GM23248 (cell line): Measurements from ENCODE around the gene CPNE5. TPM values are rescaled to one million over a fixed set of nuclear protein-coding genes. Genes with fewer than 3 reads are reported as not detected.

ENCODE experiments used
- DNase-seq: peaks from one replicate; pipeline ENCODE4 v3.0.0-alpha.2; 2015
- H2AFZ ChIP-seq: fragments of 200-600 bp; sonication (generic); 2 replicates; pipeline ENCODE4 v1.6.1; 2016; ENCODE audit warnings: antibody characterized with exemption
- H3F3A ChIP-seq: fragments of 200-600 bp; sonication (generic); 2 replicates; pipeline ENCODE4 v1.6.1; 2016; ENCODE audit warnings: mild to moderate bottlenecking, antibody characterized with exemption, mixed run types; ENCODE audit not compliant: insufficient read depth
- H3K27ac ChIP-seq: fragments of 200-600 bp; sonication (generic); 2 replicates; pipeline ENCODE4 v1.5.1; 2016; ENCODE audit warnings: mild to moderate bottlenecking
- H3K27me3 ChIP-seq: fragments of 200-600 bp; sonication (generic); replicated peaks from 2 replicates; pipeline ENCODE4 v1.6.1; 2016; ENCODE audit warnings: mild to moderate bottlenecking; ENCODE audit not compliant: insufficient read depth
- H3K36me3 ChIP-seq: fragments of 200-600 bp; sonication (generic); 2 replicates; pipeline ENCODE4 v1.6.1; 2016; ENCODE audit warnings: low read depth, mild to moderate bottlenecking
- H3K4me1 ChIP-seq: fragments of 200-600 bp; sonication (generic); 2 replicates; pipeline ENCODE4 v1.6.1; 2016; ENCODE audit warnings: mild to moderate bottlenecking; ENCODE audit not compliant: insufficient read depth
- H3K4me2 ChIP-seq: fragments of 200-600 bp; sonication (generic); one replicate; pipeline ENCODE4 v1.6.1; 2016; ENCODE audit warnings: mild to moderate bottlenecking; ENCODE audit not compliant: unreplicated experiment
- H3K4me3 ChIP-seq: fragments of 200-600 bp; sonication (generic); 2 replicates; pipeline ENCODE4 v1.5.1; 2016; ENCODE audit warnings: mild to moderate bottlenecking
- H3K79me2 ChIP-seq: fragments of 200-600 bp; sonication (generic); 2 replicates; pipeline ENCODE4 v1.6.1; 2016; ENCODE audit warnings: mild to moderate bottlenecking; ENCODE audit not compliant: insufficient read depth
- H3K9ac ChIP-seq: fragments of 200-600 bp; sonication (generic); 2 replicates; pipeline ENCODE4 v1.6.1; 2016; ENCODE audit warnings: mild to moderate bottlenecking
- H3K9me2 ChIP-seq: fragments of 200-600 bp; sonication (generic); 2 replicates; pipeline ENCODE4 v1.6.1; 2016; ENCODE audit warnings: mixed run types, mild to moderate bottlenecking, moderate library complexity; ENCODE audit not compliant: insufficient read depth
- H3K9me3 ChIP-seq: fragments of 200-600 bp; sonication (generic); one replicate; pipeline ENCODE4 v1.6.1; 2017; ENCODE audit warnings: low read depth
- H4K20me1 ChIP-seq: fragments of 200-600 bp; sonication (generic); 2 replicates; pipeline ENCODE4 v1.6.0; 2016; ENCODE audit not compliant: insufficient read depth
- EZH2 ChIP-seq: fragments of 200-600 bp; sonication (generic); IDR thresholded peaks from 2 replicates; pipeline ENCODE4 v1.6.1; 2018; ENCODE audit warnings: antibody characterized with exemption, mild to moderate bottlenecking; ENCODE audit not compliant: insufficient read depth, poor library complexity, severe bottlenecking
- EZH2phosphoT487 ChIP-seq: fragments of 200-600 bp; sonication (generic); IDR thresholded peaks from 2 replicates; pipeline ENCODE4 v1.6.1; 2018; ENCODE audit warnings: antibody characterized with exemption, moderate library complexity, mild to moderate bottlenecking, low read depth; ENCODE audit not compliant: insufficient read depth
- WGBS, 2 experiments: methylation state at CpG; one replicate each; pipeline ENCODE4 v1.1.6; 2015 to 2017; ENCODE audit warnings: low lambda C conversion rate in 2 of 2, low coverage in 1 of 2; ENCODE audit errors: missing lambda C conversion rate in 2 of 2; 5-methylcytosine and 5-hydroxymethylcytosine counted together
- in situ Hi-C: fragments of 300-500 bp; cut with MboI; formaldehyde crosslinking; loops from 2 replicates; pipeline ENCODE4 v1.15.0; 2020
- polyA plus RNA-seq: library from polyadenylated mRNA; unstranded; fragments of >200 nt; fragmentation: Nextera tagmentation; extraction: Ambion mirVana; gene quantifications from 2 replicates; pipeline ENCODE4 v1.2.1, GENCODE V29; 2016
- total RNA-seq: library from RNA; depleted of rRNA; stranded (reverse); fragments of >200 nt; shearing (Covaris generic); gene quantifications from 2 replicates; pipeline ENCODE4 v1.2.3, GENCODE V29; 2014

The CPNE5 gene
- total and polyA plus RNA-seq, 2 experiments from 2014 or later: 0.23 TPM; not detected in 1

DNA sequence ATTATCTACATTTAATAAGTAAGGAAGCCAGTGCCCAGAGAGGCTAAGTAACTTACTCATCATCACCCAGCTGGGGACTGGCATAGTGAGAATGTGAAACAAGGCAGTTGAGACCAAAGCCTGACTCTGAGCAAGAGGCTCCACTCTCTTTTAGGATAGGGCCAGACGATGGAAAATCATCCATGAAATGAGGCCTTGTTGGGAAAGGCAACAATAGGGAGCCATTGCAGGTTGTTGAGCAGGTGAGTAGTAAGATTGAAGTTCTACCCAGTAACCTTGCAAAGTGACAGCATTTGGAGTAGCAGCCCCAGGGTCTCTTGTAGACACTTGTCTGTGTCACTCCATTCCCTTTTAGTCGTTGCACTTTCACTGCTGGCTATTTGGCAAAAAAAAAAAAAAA is 2.5 kb upstream of the CPNE5 start:
- Histone ChIP-seq H3K9me3 (no peaks in the 10 kb centered on the region), H3K9ac (no peak overlapping the region), H3K27ac (no peak overlapping the region), H3K79me2 (no peaks in the 10 kb centered on the region), H3K36me3 (no peaks in the 10 kb centered on the region), H3K4me3 (no peak overlapping the region), H3F3A (peaks cover 6% of the 10 kb centered on the region; the same call in 1 of the 2 replicates), H2AFZ (no peak overlapping the region), H3K4me2 (no peak overlapping the region), H3K27me3 (no peaks in the 10 kb centered on the region), H3K9me2 (no peaks in the 10 kb centered on the region), H3K4me1 (no peaks in the 10 kb centered on the region), H4K20me1 (no peaks in the 10 kb centered on the region)
- TF ChIP-seq EZH2 (no peak), EZH2phosphoT487 (no peak)
- no peak for DNase-seq
- in situ Hi-C loops: no loop called here
- 67 to 77% methylated on average over 2 of the region's 2 CpGs for WGBS, 2 experiments

DNA sequence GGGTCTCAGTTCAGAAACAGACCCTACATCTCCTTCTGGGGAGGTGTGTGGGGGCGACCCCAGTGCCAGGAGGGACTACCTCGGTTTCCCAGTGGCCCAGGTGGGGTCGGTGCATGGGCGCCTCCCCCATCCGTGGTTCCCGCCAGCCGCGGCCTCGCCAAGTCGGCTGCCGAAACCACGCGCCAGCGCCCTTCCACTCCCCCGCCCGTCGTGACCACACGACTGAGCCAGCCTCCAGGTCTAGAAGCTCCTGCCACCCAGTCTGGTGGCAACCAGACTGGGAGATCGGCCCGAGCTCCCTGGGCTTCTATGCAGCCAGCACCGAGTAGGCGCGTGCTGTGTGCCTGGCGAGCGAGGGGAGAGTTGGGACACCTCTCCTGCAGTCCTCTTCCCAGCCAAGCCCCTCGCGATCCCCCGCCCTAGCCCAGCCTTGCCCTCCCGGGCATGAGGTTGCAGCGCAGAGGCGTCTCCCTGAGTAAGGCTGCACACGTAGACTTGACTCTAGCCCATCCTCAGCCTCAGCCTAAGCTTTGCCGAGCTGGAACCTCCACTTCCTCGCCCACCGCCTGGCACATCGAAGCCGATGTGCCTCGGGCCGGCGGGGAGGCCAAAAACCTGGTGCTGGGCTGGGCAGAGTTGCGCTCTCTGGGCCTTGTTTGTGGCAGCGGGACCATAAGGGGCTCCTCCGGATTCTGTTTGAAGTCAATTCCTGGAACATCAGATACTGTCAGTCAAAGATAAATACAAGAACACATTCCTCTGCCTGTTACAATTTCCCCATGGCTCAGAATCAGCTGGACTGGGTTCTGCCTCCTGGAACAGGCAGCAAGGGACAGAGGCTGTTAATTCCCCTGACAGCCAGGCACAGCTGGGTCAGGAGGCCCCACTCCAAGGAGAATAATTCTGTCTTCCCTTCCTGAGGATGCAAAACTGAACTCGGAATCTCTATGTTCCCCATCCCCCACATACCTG is 1.5 kb upstream of the CPNE5 start:
- 8% methylated on average over 36 to 38 of the region's 44 CpGs for WGBS, 2 experiments
- peak; percentile 74 for DNase-seq
- no peaks in the 10 kb centered on the region for H3K9me2 ChIP-seq
- no peaks in the 10 kb centered on the region for H3K27me3 ChIP-seq
- H3K9ac ChIP-seq: peak overlapping the region; percentile 53
- H3F3A ChIP-seq: peaks cover 6% of the 10 kb centered on the region; the same call in 1 of the 2 replicates
- in situ Hi-C loops: no loop called here
- peak overlapping the region; percentile 71 for H3K4me2 ChIP-seq
- peak overlapping the region; percentile 62 for H3K4me3 ChIP-seq
- H3K27ac ChIP-seq: no peak overlapping the region
- TF ChIP-seq EZH2: no peak
- TF ChIP-seq EZH2phosphoT487: no peak
- peak overlapping the region; percentile 56 for H2AFZ ChIP-seq
- H4K20me1 ChIP-seq: no peaks in the 10 kb centered on the region
- H3K9me3 ChIP-seq: no peaks in the 10 kb centered on the region
- no peaks in the 10 kb centered on the region for H3K36me3 ChIP-seq
- H3K79me2 ChIP-seq: no peaks in the 10 kb centered on the region
- H3K4me1 ChIP-seq: no peaks in the 10 kb centered on the region

DNA sequence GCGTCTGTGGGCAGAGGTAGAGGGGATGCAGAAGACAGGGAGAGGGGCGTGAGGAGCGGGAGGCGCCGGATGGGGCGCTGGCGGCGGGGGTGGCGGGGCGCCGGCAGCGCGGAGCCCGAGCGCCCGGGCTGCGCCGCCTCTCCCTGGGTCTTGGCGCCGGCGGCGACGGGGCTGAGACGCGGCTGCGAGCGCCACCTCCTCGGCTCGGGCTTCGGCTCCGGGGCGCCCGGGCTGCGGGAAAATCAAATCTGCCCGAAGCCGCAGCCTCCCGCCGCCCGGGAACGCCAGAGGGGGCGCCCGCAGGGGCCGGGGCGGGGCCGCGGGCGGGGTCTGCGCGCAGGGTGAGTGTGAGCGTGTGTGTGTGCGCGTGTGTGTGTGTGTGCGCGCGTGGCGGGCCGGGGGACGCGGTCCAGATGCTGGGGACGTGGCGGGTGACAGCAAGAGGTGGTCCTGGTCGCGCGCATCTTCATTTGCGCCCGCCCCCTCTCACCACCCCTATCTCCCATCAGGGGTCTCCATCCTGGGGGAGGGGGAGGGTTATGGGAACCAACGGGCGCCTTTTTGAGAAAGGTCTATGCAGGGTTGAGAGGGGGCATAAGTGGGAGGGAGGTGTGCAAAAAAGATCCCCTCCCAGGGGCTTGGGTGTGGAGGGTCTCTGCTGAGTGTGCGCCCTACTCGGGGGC is 646 bp upstream of the CPNE5 start:
- no peaks in the 10 kb centered on the region for H3K9me3 ChIP-seq
- H3K27me3 ChIP-seq: no peaks in the 10 kb centered on the region
- no peaks in the 10 kb centered on the region for H3K4me1 ChIP-seq
- H3K79me2 ChIP-seq: no peaks in the 10 kb centered on the region
- H3K9ac ChIP-seq: peak overlapping the region; percentile 53
- peak overlapping the region; percentile 56 for H2AFZ ChIP-seq
- H3K36me3 ChIP-seq: no peaks in the 10 kb centered on the region
- H3K27ac ChIP-seq: no peak overlapping the region
- WGBS, 2 experiments: 0 to 1% methylated on average over 7 to 54 of the region's 70 CpGs
- in situ Hi-C loops: no loop called here
- peak; percentile 67 for DNase-seq
- no peaks in the 10 kb centered on the region for H4K20me1 ChIP-seq
- H3K4me2 ChIP-seq: peak overlapping the region; percentile 71
- H3F3A ChIP-seq: peaks cover 6% of the 10 kb centered on the region; the same call in 1 of the 2 replicates
- no peak for TF ChIP-seq EZH2phosphoT487
- no peak for TF ChIP-seq EZH2
- H3K4me3 ChIP-seq: peak overlapping the region; percentile 62
- H3K9me2 ChIP-seq: no peaks in the 10 kb centered on the region

DNA sequence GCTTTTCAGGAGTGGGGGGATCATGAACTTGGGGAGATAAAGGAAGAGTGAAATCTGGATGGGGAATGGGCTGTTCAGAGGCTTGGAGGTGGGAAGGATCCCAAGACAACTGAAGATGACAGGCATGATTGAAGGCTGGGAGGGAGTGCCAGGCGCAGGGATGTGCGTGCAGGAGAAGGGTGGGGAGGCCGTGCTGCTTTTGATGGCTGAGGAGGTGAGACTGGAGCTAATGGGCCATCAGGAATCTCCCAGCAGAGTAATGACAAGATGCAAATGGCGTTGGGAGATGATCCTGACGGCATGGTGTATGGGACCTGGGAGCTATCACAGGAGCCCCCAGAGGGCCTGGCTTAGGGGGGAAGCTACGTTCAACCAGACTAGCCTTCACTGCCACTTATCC is 1.6 kb downstream of the CPNE5 start:
- H3K9me2 ChIP-seq: no peaks in the 10 kb centered on the region
- in situ Hi-C loops: no loop called here
- no peaks in the 10 kb centered on the region for H3K4me1 ChIP-seq
- TF ChIP-seq EZH2phosphoT487 (no peak), EZH2 (no peak)
- H3F3A ChIP-seq: peaks cover 6% of the 10 kb centered on the region; the same call in 1 of the 2 replicates
- no peaks in the 10 kb centered on the region for H3K36me3 ChIP-seq
- H4K20me1 ChIP-seq: no peaks in the 10 kb centered on the region
- no peaks in the 10 kb centered on the region for H3K9me3 ChIP-seq
- H2AFZ ChIP-seq: no peak overlapping the region
- no peak overlapping the region for H3K27ac ChIP-seq
- H3K4me3 ChIP-seq: no peak overlapping the region
- H3K9ac ChIP-seq: no peak overlapping the region
- H3K27me3 ChIP-seq: no peaks in the 10 kb centered on the region
- no peaks in the 10 kb centered on the region for H3K79me2 ChIP-seq
- no peak overlapping the region for H3K4me2 ChIP-seq
- no peak for DNase-seq
- WGBS, 2 experiments: 99 to 100% methylated on average over 6 of the region's 6 CpGs
